SU-DHL-6 (cell line): ENCODE measurements around the gene NAAA.

Source experiments
- H2AFZ ChIP-seq: fragments of 200-600 bp; sonication (generic); 2 replicates; pipeline ENCODE4 v1.6.1; 2014; ENCODE audit warnings: low read depth, mild to moderate bottlenecking, moderate library complexity, mixed read lengths, antibody characterized with exemption, low read length; ENCODE audit not compliant: severe bottlenecking
- H3F3A ChIP-seq: fragments of 200-600 bp; shearing (Covaris generic); 2 replicates; pipeline ENCODE4 v1.6.0; 2016; ENCODE audit warnings: antibody characterized with exemption, mild to moderate bottlenecking; ENCODE audit not compliant: insufficient read depth
- H3K27ac ChIP-seq: fragments of 200-600 bp; sonication (generic); 2 replicates; pipeline ENCODE4 v1.5.1; 2016; ENCODE audit warnings: low read depth, mild to moderate bottlenecking, low read length, moderate library complexity, mixed read lengths
- H3K27me3 ChIP-seq: fragments of 200-600 bp; sonication (generic), shearing (Covaris generic); 2 replicates; pipeline ENCODE4 v1.6.0; 2014; ENCODE audit warnings: mild to moderate bottlenecking, low read length
- H3K36me3 ChIP-seq: fragments of 200-600 bp; sonication (generic); 2 replicates; pipeline ENCODE4 v1.6.1; 2014; ENCODE audit warnings: mild to moderate bottlenecking, low read length, mixed read lengths
- H3K4me2 ChIP-seq: fragments of 300-600, 200-600 bp; shearing (Covaris generic), sonication (generic); 2 replicates; pipeline ENCODE4 v1.6.0; 2014; ENCODE audit warnings: low read length, low read depth, mild to moderate bottlenecking; ENCODE audit not compliant: poor library complexity, severe bottlenecking
- H3K4me3 ChIP-seq: fragments of 200-600 bp; sonication (generic); 2 replicates; pipeline ENCODE4 v1.5.1; 2014; ENCODE audit warnings: antibody characterized with exemption, low read length, mild to moderate bottlenecking, mixed read lengths; ENCODE audit not compliant: insufficient read depth, poor library complexity, severe bottlenecking
- H3K79me2 ChIP-seq: fragments of 200-600 bp; sonication (generic); 2 replicates; pipeline ENCODE4 v1.6.1; 2014; ENCODE audit warnings: mild to moderate bottlenecking, low read length, moderate library complexity; ENCODE audit not compliant: insufficient read depth
- H3K9ac ChIP-seq: fragments of 200-600 bp; sonication (generic); 2 replicates; pipeline ENCODE4 v1.7.0; 2014; ENCODE audit warnings: mild to moderate bottlenecking, low read length
- H3K9me2 ChIP-seq: fragments of 200-600 bp; sonication (generic); replicated peaks from 2 replicates; pipeline ENCODE4 v1.6.1; 2014; ENCODE audit warnings: low read length; ENCODE audit not compliant: insufficient read depth
- H3K9me3 ChIP-seq: fragments of 200-600 bp; sonication (generic); 2 replicates; pipeline ENCODE4 v1.6.1; 2014; ENCODE audit warnings: low read length, mixed read lengths; ENCODE audit not compliant: insufficient read depth
- H4K20me1 ChIP-seq: fragments of 200-600 bp; sonication (generic); 2 replicates; pipeline ENCODE4 v1.6.1; 2014; ENCODE audit warnings: low read depth, mild to moderate bottlenecking, antibody characterized with exemption, low read length, moderate library complexity, mixed read lengths
- EZH2phosphoT487 ChIP-seq: fragments of 200-600 bp; sonication (generic), shearing (Covaris generic); conservative IDR thresholded peaks from 2 replicates; pipeline ENCODE4 v1.6.1; 2018; ENCODE audit warnings: mild to moderate bottlenecking, antibody characterized with exemption, low read length, moderate library complexity, mixed read lengths
- TF ChIP-seq, protein P1 (sequence below): fragments of 200-600 bp; sonication (generic); IDR thresholded peaks from one replicate; pipeline ENCODE4 v1.5.1; 2017; ENCODE audit warnings: antibody characterized with exemption, mild to moderate bottlenecking, low read length, moderate library complexity; ENCODE audit not compliant: insufficient read depth, poor library complexity, severe bottlenecking

NAAA gene

DNA sequence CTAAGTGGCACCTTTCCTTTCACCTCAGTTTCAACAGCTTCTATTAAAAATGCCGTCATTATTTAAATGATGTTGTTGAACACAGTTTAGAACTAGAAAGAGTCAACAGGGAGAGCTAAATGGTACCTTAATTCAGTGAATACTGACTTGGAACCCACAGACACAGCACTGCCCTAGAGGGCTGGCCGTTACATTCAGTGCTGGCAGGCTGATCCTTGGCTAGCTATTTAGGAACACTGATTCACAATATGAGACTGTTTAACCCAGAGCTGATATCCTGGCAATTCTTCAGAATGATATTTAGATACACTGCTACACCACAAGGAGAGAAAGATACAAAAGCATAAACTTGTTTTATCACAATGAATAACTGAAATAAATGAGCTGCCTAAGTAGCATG is 12.7 kb upstream of the NAAA start:
- no peaks in the 10 kb centered on the region for H3F3A ChIP-seq
- no peak overlapping the region for H3K4me3 ChIP-seq
- H3K9me3 ChIP-seq = no peaks in the 10 kb centered on the region
- no peak overlapping the region for H3K27ac ChIP-seq
- no peaks in the 10 kb centered on the region for H3K9me2 ChIP-seq
- no peaks in the 10 kb centered on the region for H4K20me1 ChIP-seq
- H3K79me2 ChIP-seq = no peaks in the 10 kb centered on the region
- H3K9ac ChIP-seq = no peak overlapping the region
- H3K27me3 ChIP-seq = no peaks in the 10 kb centered on the region
- H3K36me3 ChIP-seq = peaks cover 5% of the 10 kb centered on the region; the same call in 1 of the 2 replicates
- no peak overlapping the region for H2AFZ ChIP-seq
- no peak for TF ChIP-seq EZH2phosphoT487
- TF ChIP-seq, protein P1, sequence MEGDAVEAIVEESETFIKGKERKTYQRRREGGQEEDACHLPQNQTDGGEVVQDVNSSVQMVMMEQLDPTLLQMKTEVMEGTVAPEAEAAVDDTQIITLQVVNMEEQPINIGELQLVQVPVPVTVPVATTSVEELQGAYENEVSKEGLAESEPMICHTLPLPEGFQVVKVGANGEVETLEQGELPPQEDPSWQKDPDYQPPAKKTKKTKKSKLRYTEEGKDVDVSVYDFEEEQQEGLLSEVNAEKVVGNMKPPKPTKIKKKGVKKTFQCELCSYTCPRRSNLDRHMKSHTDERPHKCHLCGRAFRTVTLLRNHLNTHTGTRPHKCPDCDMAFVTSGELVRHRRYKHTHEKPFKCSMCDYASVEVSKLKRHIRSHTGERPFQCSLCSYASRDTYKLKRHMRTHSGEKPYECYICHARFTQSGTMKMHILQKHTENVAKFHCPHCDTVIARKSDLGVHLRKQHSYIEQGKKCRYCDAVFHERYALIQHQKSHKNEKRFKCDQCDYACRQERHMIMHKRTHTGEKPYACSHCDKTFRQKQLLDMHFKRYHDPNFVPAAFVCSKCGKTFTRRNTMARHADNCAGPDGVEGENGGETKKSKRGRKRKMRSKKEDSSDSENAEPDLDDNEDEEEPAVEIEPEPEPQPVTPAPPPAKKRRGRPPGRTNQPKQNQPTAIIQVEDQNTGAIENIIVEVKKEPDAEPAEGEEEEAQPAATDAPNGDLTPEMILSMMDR = no peak
- H3K4me2 ChIP-seq = no peak overlapping the region

DNA sequence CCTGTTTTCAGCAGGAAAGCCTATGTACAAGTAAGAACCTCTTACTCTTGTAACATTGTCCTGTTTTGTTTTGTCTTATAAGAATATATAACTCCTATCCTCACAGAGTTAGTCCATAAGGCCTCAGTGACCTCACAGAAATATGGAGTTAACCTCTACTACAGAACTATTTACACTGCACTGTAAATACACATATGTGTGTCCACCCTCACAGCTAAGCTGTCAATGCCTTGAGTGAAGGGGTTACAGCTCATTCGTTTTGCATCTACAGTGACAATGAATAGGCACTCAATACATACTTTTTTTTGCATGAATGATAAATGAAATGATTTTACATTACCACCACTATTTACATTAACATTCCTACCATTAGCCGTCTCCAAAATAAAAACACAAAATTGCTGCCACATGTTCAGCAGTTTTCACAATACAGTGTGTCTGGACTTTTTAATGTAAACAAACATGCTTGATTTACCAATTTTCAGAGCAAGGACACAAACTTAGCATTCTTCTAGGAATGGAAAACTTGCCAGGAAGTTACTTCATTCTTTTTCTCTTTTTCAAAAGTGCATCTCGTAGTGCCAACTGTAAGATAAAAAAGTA is 9.5 kb upstream of the NAAA start:
- no peak for TF ChIP-seq EZH2phosphoT487
- TF ChIP-seq, protein P1 = no peak
- no peaks in the 10 kb centered on the region for H3K36me3 ChIP-seq

DNA sequence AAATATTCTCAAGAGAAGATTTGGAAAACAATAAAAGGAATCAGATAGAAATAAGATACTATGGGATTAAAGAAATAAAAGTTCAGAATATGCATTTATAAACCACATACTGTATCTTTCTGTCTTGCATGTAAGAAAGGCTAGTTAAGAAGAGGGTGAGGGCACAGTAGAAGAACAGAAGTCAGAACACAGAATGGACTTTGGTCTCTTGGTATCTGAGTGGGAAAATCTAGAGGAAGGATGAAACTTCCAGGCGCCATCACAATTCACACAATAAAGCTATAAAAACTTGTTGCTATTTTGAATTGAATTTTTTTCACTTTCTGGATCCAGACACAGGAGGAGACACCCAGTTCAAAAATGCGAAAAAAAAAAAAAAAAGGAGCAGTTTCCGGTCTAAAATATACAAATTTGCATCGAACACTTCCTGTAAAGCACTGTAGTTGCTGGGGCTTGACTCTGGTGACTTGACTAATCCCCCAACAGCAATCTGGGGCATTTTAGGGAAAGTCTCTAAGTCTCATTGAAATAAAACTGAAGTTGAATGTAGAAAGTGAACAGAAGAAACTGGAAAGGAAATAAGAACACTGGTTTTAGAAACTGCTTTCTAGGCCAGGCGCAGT is 8.1 kb upstream of the NAAA start:
- Histone ChIP-seq H3F3A (no peaks in the 10 kb centered on the region), H3K36me3 (no peaks in the 10 kb centered on the region), H3K4me3 (no peak overlapping the region), H3K9me3 (no peaks in the 10 kb centered on the region), H3K9me2 (no peaks in the 10 kb centered on the region), H3K9ac (no peak overlapping the region), H3K4me2 (no peak overlapping the region), H2AFZ (no peak overlapping the region), H4K20me1 (no peaks in the 10 kb centered on the region), H3K79me2 (no peaks in the 10 kb centered on the region), H3K27me3 (no peaks in the 10 kb centered on the region), H3K27ac (no peak overlapping the region)
- no peak for TF ChIP-seq EZH2phosphoT487
- TF ChIP-seq, protein P1 = no peak

More for the DNA sequence above, 9.5 kb upstream of the NAAA start:
- Histone ChIP-seq H3K79me2 (no peaks in the 10 kb centered on the region), H3K9me3 (no peaks in the 10 kb centered on the region), H3K9me2 (no peaks in the 10 kb centered on the region), H3K27me3 (no peaks in the 10 kb centered on the region), H3K9ac (no peak overlapping the region), H3F3A (no peaks in the 10 kb centered on the region), H3K4me3 (no peak overlapping the region), H3K27ac (no peak overlapping the region), H4K20me1 (no peaks in the 10 kb centered on the region), H2AFZ (no peak overlapping the region), H3K4me2 (no peak overlapping the region)
